ENCODE measurements around the gene ANKRD40.

ANKRD40 gene

GRCh38 chr17:50662632-50663225, 45.0 kb downstream of the ANKRD40 start:
- H3K4me3 ChIP-seq (ENCODE audit: control insufficient read depth, low read depth, low read length) = no peak overlapping the region
- TF ChIP-seq CTCF (IDR thresholded peaks at IDR 0.05; ENCODE audit: control insufficient read depth, insufficient read depth, low read depth, low read length, missing control alignments) = no peak

GRCh38 chr17:50661795-50662391, 45.8 kb downstream of the ANKRD40 start:
- peak; percentile 72 for DNase-seq (ENCODE audit: low read depth)
- no peak overlapping the region for H3K4me3 ChIP-seq (ENCODE audit: control insufficient read depth, low read depth, low read length)

More at GRCh38 chr17:50662632-50663225, 45.0 kb downstream of the ANKRD40 start:
- DNase-seq (ENCODE audit: low read depth) = no peak

DNA sequence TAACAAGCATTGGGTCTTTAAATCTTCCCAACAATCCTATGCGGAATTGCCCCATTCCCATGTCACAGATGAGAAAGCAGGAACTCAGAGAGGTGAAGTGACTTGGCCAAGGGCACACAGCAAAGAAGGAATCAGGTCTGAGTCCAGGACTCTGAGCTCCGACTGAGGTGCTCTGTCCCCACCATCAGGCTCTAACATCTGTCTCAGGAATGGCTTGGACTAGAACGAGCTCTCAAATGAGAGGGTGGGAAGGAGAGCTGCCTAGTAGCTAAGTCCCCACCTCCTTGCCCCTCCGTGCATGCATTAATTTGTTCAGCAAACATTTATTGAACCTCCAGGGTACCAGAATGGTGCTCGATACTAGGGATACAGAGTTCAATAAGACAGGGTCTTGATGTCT, 46.4 kb downstream of the ANKRD40 start:
- no peak overlapping the region for H3K4me3 ChIP-seq (ENCODE audit: control insufficient read depth, low read depth, low read length)
- DNase-seq (ENCODE audit: low read depth) = no peak
- TF ChIP-seq CTCF (IDR thresholded peaks at IDR 0.05; ENCODE audit: control insufficient read depth, insufficient read depth, low read depth, low read length, missing control alignments) = no peak

More at GRCh38 chr17:50661795-50662391, 45.8 kb downstream of the ANKRD40 start:
- TF ChIP-seq CTCF (IDR thresholded peaks at IDR 0.05; ENCODE audit: control insufficient read depth, insufficient read depth, low read depth, low read length, missing control alignments) = no peak

- no peak overlapping the region for H3K4me3 ChIP-seq (ENCODE audit: control insufficient read depth, low read depth, low read length)
- DNase-seq (ENCODE audit: low read depth) = no peak
- no peak for TF ChIP-seq CTCF (IDR thresholded peaks at IDR 0.05; ENCODE audit: control insufficient read depth, insufficient read depth, low read depth, low read length, missing control alignments)
Measured at GRCh38 chr17:50660887-50661345, 46.8 kb downstream of the ANKRD40 start.

DNA sequence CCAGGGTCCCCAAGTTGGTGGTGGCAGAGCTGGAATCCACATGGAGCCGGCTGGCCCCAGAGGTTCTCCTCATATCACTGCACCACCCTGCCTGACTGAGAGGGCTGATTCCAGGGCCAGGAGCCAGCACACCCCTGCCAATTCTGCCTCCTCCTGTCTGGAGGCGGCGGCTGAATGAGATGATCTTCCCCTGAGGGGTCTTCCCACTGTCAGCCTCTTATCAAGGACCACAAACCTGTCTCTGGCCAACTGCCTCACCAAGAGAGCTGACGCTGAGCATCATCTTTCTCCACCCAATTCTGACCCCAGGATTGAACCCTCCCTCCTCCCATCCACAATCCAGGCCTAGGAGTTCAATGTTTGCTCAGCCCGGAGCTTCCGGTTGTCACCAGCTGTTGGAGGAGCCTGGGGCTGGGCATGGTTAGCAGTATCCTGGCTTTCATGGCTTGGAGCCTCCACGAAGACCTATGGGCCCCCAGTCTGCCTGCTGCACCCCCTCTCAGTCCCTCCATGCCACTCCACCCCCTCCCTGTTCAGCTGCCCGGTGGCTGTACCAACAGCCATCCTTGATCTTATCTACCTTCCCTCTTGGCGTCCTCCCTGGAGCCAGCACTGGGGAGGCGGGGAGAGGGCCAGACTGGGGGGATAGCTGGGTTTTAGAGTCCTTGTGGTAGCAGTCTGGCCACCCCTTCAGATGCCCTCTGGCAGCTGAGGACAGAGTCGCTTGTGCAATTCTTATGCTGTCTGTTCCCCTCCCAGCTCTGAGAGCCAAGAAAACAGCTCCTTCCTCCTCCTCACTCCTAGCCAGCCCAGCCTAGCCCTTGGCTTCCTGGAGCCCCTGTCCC, 47.5 kb downstream of the ANKRD40 start:
- no peak overlapping the region for H3K4me3 ChIP-seq (ENCODE audit: control insufficient read depth, low read depth, low read length)
- no peak for TF ChIP-seq CTCF (IDR thresholded peaks at IDR 0.05; ENCODE audit: control insufficient read depth, insufficient read depth, low read depth, low read length, missing control alignments)
- no peak for DNase-seq (ENCODE audit: low read depth)

DNA sequence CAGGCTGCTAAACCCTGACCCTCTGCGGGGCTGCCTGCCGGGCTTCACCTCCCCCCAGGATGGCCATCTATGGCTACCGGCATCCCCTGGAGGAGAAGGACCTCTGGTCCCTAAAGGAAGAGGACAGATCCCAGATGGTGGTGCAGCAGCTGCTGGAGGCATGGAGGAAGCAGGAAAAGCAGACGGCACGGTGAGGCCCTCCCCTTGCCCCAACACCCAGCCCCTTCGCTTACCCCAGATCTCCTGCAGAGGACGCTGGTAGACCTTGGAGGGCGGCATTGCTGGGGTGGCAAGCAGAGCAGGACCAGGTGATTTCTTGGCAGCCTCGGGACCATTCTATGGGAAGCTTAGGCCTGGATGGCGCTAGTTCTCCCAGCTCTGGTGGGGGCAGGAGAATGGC, 48.5 kb downstream of the ANKRD40 start:
- no peak for TF ChIP-seq CTCF (IDR thresholded peaks at IDR 0.05; ENCODE audit: control insufficient read depth, insufficient read depth, low read depth, low read length, missing control alignments)
- DNase-seq (ENCODE audit: low read depth) = no peak
- no peak overlapping the region for H3K4me3 ChIP-seq (ENCODE audit: control insufficient read depth, low read depth, low read length)
